Esophagus squamous epithelium (tissue), 4 donors: Measurements from ENCODE around the gene ZBTB4.

Experiments used
- CTCF ChIP-seq, 6 experiments: fragments of 450-650 bp in 4 of 6; fragments of 200-600 bp in 2 of 6; sonication (generic) in 2 of 6; IDR thresholded peaks; one replicate each; pipeline ENCODE4 v1.5.1; 2016 to 2019; ENCODE audit warnings: antibody characterized with exemption in 6 of 6, mild to moderate bottlenecking in 4 of 6, moderate library complexity in 4 of 6
- POLR2A ChIP-seq, 4 donors: fragments of 450-650 bp; IDR thresholded peaks; one replicate each; pipeline ENCODE4 v1.6.1; 2017; ENCODE audit warnings: antibody characterized with exemption in 4 of 4, mild to moderate bottlenecking in 4 of 4, moderate library complexity in 3 of 4

- no peak for TF ChIP-seq CTCF (IDR thresholded peaks at IDR 0.05)
- TF ChIP-seq POLR2A (IDR thresholded peaks at IDR 0.05): no peak
These were observed 10.7 kb upstream of the ZBTB4 start for GRCh38 chr17:7490144-7490543.
